ENCODE data around the gene MAST3.

The MAST3 gene

GRCh38 chr19:18128805-18129204, 31.2 kb downstream of the MAST3 start:
- H3K4me1 ChIP-seq (ENCODE audit: low read length): no peaks in the 10 kb centered on the region
- no peak overlapping the region for H2AFZ ChIP-seq (ENCODE audit: low read depth, low read length)
- H3K9ac ChIP-seq (ENCODE audit: low read length): no peak overlapping the region
- H3K27ac ChIP-seq (ENCODE audit: low read length): no peak overlapping the region
- no peaks in the 10 kb centered on the region for H4K20me1 ChIP-seq (ENCODE audit: insufficient read depth, low read length)
- H3K36me3 ChIP-seq (replicated peaks; ENCODE audit: low read depth, low read length): peaks cover 51% of the 10 kb centered on the region
- no peak overlapping the region for H3K4me2 ChIP-seq (ENCODE audit: low read length)
- H3K27me3 ChIP-seq (ENCODE audit: low read depth, low read length): no peaks in the 10 kb centered on the region
- TF ChIP-seq EZH2phosphoT487 (IDR thresholded peaks at IDR 0.05; ENCODE audit: low read depth) (no peak), CTCF (IDR thresholded peaks at IDR 0.05; ENCODE audit: low read depth, low read length) (no peak)
- H3K79me2 ChIP-seq (ENCODE audit: low read length): no peaks in the 10 kb centered on the region
- no peak overlapping the region for H3K4me3 ChIP-seq (ENCODE audit: low read length)
- H3K9me3 ChIP-seq (ENCODE audit: insufficient read depth, low read length): no peaks in the 10 kb centered on the region

GRCh38 chr19:18130523-18131242, 33.1 kb downstream of the MAST3 start:
- Histone ChIP-seq H3K4me2 (ENCODE audit: low read length) (no peak overlapping the region), H3K9ac (ENCODE audit: low read length) (no peak overlapping the region), H3K4me3 (ENCODE audit: low read length) (no peak overlapping the region), H3K9me3 (ENCODE audit: insufficient read depth, low read length) (no peaks in the 10 kb centered on the region), H3K27me3 (ENCODE audit: low read depth, low read length) (no peaks in the 10 kb centered on the region), H3K27ac (ENCODE audit: low read length) (no peak overlapping the region), H4K20me1 (ENCODE audit: insufficient read depth, low read length) (no peaks in the 10 kb centered on the region), H3K36me3 (replicated peaks; ENCODE audit: low read depth, low read length) (peaks cover 51% of the 10 kb centered on the region), H3K79me2 (ENCODE audit: low read length) (no peaks in the 10 kb centered on the region), H3K4me1 (ENCODE audit: low read length) (no peaks in the 10 kb centered on the region), H2AFZ (ENCODE audit: low read depth, low read length) (no peak overlapping the region)
- TF ChIP-seq EZH2phosphoT487 (IDR thresholded peaks at IDR 0.05; ENCODE audit: low read depth) (no peak), CTCF (IDR thresholded peaks at IDR 0.05; ENCODE audit: low read depth, low read length) (no peak)

- Histone ChIP-seq H3K36me3 (replicated peaks; ENCODE audit: low read depth, low read length) (peaks cover 57% of the 10 kb centered on the region), H3K27me3 (ENCODE audit: low read depth, low read length) (no peaks in the 10 kb centered on the region), H4K20me1 (ENCODE audit: insufficient read depth, low read length) (no peaks in the 10 kb centered on the region), H3K9me3 (ENCODE audit: insufficient read depth, low read length) (no peaks in the 10 kb centered on the region), H3K4me3 (ENCODE audit: low read length) (no peak overlapping the region), H3K79me2 (ENCODE audit: low read length) (no peaks in the 10 kb centered on the region), H3K4me2 (ENCODE audit: low read length) (no peak overlapping the region), H3K9ac (ENCODE audit: low read length) (no peak overlapping the region), H3K27ac (ENCODE audit: low read length) (no peak overlapping the region), H2AFZ (ENCODE audit: low read depth, low read length) (no peak overlapping the region), H3K4me1 (ENCODE audit: low read length) (no peaks in the 10 kb centered on the region)
- TF ChIP-seq EZH2phosphoT487 (IDR thresholded peaks at IDR 0.05; ENCODE audit: low read depth) (no peak), CTCF (IDR thresholded peaks at IDR 0.05; ENCODE audit: low read depth, low read length) (no peak)
Measured at GRCh38 chr19:18131841-18132596, 34.4 kb downstream of the MAST3 start.
